NCI-H2107 (cell line): Measurements from ENCODE around the gene CCDC73.
"Not testable (repeated sequence)": the region's sequence is repeated elsewhere in the genome, so short reads cannot be mapped to it uniquely, and the experiment has no call there.

Experiments
- DNase-seq: peaks from one replicate; lab custom pipeline; 2025; lab: John Stamatoyannopoulos, UW

CCDC73 gene

GRCh38 chr11:32792948-32793475 lies 1.4 kb downstream of the CCDC73 start:
- DNase-seq, result peak; percentile 16

GRCh38 chr11:32792111-32792947 lies 2.1 kb downstream of the CCDC73 start:
- no peak for DNase-seq

GRCh38 chr11:32790916-32791315 lies 3.5 kb downstream of the CCDC73 start:
- DNase-seq, result no peak

GRCh38 chr11:32786811-32787210 lies 7.7 kb downstream of the CCDC73 start:
- no peak for DNase-seq

GRCh38 chr11:32785262-32785661 lies 9.2 kb downstream of the CCDC73 start:
- DNase-seq, result no peak

- DNase-seq, result no peak
Observed at GRCh38 chr11:32781721-32782120, 12.7 kb downstream of the CCDC73 start.

- DNase-seq, result not testable (repeated sequence)
Observed at GRCh38 chr11:32780839-32781238, 13.6 kb downstream of the CCDC73 start.

- DNase-seq, result no peak
Observed at GRCh38 chr11:32779136-32779535, 15.3 kb downstream of the CCDC73 start.

- DNase-seq, result no peak
Observed at GRCh38 chr11:32775908-32776307, 18.6 kb downstream of the CCDC73 start.

- no peak for DNase-seq
Observed at GRCh38 chr11:32774081-32774480, 20.4 kb downstream of the CCDC73 start.

- no peak for DNase-seq
Observed at GRCh38 chr11:32772731-32773130, 21.7 kb downstream of the CCDC73 start.

GRCh38 chr11:32761774-32762173 lies 32.7 kb downstream of the CCDC73 start:
- not testable (repeated sequence) for DNase-seq

GRCh38 chr11:32758291-32758690 lies 36.2 kb downstream of the CCDC73 start:
- DNase-seq, result no peak

GRCh38 chr11:32753181-32753580 lies 41.3 kb downstream of the CCDC73 start:
- DNase-seq, result not testable (repeated sequence)

- DNase-seq, result no peak
Observed at GRCh38 chr11:32752001-32752400, 42.5 kb downstream of the CCDC73 start.

GRCh38 chr11:32751381-32751780 lies 43.1 kb downstream of the CCDC73 start:
- no peak for DNase-seq

- DNase-seq, result no peak
Observed at GRCh38 chr11:32729976-32730375, 64.5 kb downstream of the CCDC73 start.

- DNase-seq, result no peak
Observed at GRCh38 chr11:32723332-32723731, 71.1 kb downstream of the CCDC73 start.

- DNase-seq, result no peak
Observed at GRCh38 chr11:32722255-32722654, 72.2 kb downstream of the CCDC73 start.

- DNase-seq, result no peak
Observed at GRCh38 chr11:32713496-32713895, 81.0 kb downstream of the CCDC73 start.

GRCh38 chr11:32708978-32709377 lies 85.5 kb downstream of the CCDC73 start:
- DNase-seq, result not testable (repeated sequence)

GRCh38 chr11:32706985-32707741 lies 87.3 kb downstream of the CCDC73 start:
- no peak for DNase-seq
